GM12878 (cell line): ENCODE results near the gene APEX1. TPM values are rescaled to one million over a fixed set of nuclear protein-coding genes. Genes with fewer than 3 reads are reported as not detected.

Experiments
- ATAC-seq: fragments of 200-7000 bp; cut with Tn5 transposase; 3 replicates; pipeline ENCODE4 v1.9.1; 2020; ENCODE audit warnings: mild to moderate bottlenecking, moderate library complexity
- BruUV-seq: library from RNA; stranded (reverse); fragments of 400-500 nt; replicated peaks from 2 replicates; lab custom pipeline; 2021; lab: Mats Ljungman, UMichigan
- CTCF ChIA-PET: fragments of 300-600 bp; sonication (Branson Sonifier 250); formaldehyde crosslinking; extraction: SDS; loops from one replicate; lab custom pipeline; 2021; ENCODE audit warnings: inconsistent platforms; lab: Yijun Ruan, JAX
- POLR2A ChIA-PET: fragments of 350-600 bp; formaldehyde crosslinking; extraction: SDS; loops from one replicate; lab custom pipeline; 2021; ENCODE audit warnings: inconsistent platforms; lab: Charles Lee
- RAD21 ChIA-PET: fragments of 300-600 bp; sonication (Branson Sonifier 250); formaldehyde crosslinking; loops from one replicate; lab custom pipeline; 2023; ENCODE audit warnings: antibody characterized with exemption; ENCODE audit not compliant: unreplicated experiment; lab: Charles Lee
- SMC1A ChIA-PET: fragments of 300-600 bp; sonication (Branson Sonifier 250); formaldehyde crosslinking; loops from one replicate; lab custom pipeline; 2023; ENCODE audit not compliant: unreplicated experiment, uncharacterized antibody; lab: Charles Lee
- DNase-seq: peaks from one replicate; pipeline ENCODE4 v3.0.0-alpha.2; 2011; ENCODE audit warnings: low read depth, low spot score
- FAIRE-seq: peaks from 3 replicates; lab custom pipeline; 2011; peaks lifted over from hg19 to GRCh38; lab: Jason Lieb, UNC
- H2AFZ ChIP-seq: 2 replicates; pipeline ENCODE4 v1.6.0; 2011; ENCODE audit warnings: low read depth, low read length, control low read depth; ENCODE audit not compliant: control insufficient read depth
- H3K27ac ChIP-seq: 2 replicates; pipeline ENCODE4 v1.5.1; 2011; ENCODE audit warnings: control low read depth; ENCODE audit not compliant: control insufficient read depth, insufficient read depth
- H3K27me3 ChIP-seq, 2 experiments: replicated peaks in 1 of 2; 2 replicates each; pipeline versions ENCODE4 v1.6.0 to v1.6.1; 2011; ENCODE audit warnings: low read length in 1 of 2; ENCODE audit not compliant: control insufficient read depth in 2 of 2, insufficient read depth in 2 of 2
- H3K36me3 ChIP-seq, 2 experiments: 2 replicates each; pipeline ENCODE4 v1.5.1; 2011; ENCODE audit warnings: low read length in 1 of 2; ENCODE audit not compliant: control insufficient read depth in 2 of 2, insufficient read depth in 2 of 2
- H3K4me1 ChIP-seq: 2 replicates; pipeline ENCODE4 v1.6.1; 2011; ENCODE audit warnings: mild to moderate bottlenecking, low read length, moderate library complexity, mixed read lengths; ENCODE audit not compliant: control insufficient read depth, insufficient read depth
- H3K4me2 ChIP-seq: 2 replicates; pipeline ENCODE4 v1.6.0; 2011; ENCODE audit warnings: control low read depth; ENCODE audit not compliant: control insufficient read depth, insufficient read depth
- H3K4me3 ChIP-seq: fragments of 200-600 bp; sonication (generic); 2 replicates; pipeline ENCODE4 v1.5.1; 2016
- H3K79me2 ChIP-seq: 2 replicates; pipeline ENCODE4 v1.6.0; 2011; ENCODE audit warnings: low read length; ENCODE audit not compliant: control insufficient read depth, insufficient read depth
- H3K9ac ChIP-seq: 2 replicates; pipeline ENCODE4 v1.8.0; 2011; ENCODE audit warnings: low read length, control low read depth, mixed read lengths; ENCODE audit not compliant: control insufficient read depth, insufficient read depth
- H3K9me3 ChIP-seq: replicated peaks from 3 replicates; pipeline ENCODE4 v1.5.1; 2011; ENCODE audit warnings: mild to moderate bottlenecking, low read length; ENCODE audit not compliant: control insufficient read depth, insufficient read depth
- H4K20me1 ChIP-seq: 2 replicates; pipeline ENCODE4 v1.6.0; 2011; ENCODE audit not compliant: control insufficient read depth, insufficient read depth
- BACH1 ChIP-seq: fragments of 450-650 bp; IDR thresholded peaks from 2 replicates; pipeline ENCODE4 v1.6.1; 2017; ENCODE audit warnings: mild to moderate bottlenecking, borderline replicate concordance
- CHD4 ChIP-seq: fragments of 200-600 bp; sonication (generic); IDR thresholded peaks from 2 replicates; pipeline ENCODE4 v1.6.1; 2016; ENCODE audit warnings: mild to moderate bottlenecking
- EP300 ChIP-seq, 2 experiments: fragments of 150-350 bp in 1 of 2; IDR thresholded peaks; 2 replicates each; pipeline ENCODE4 v1.6.1; 2011 to 2012; ENCODE audit warnings: low read depth in 2 of 2, low read length in 2 of 2, borderline replicate concordance in 1 of 2, improper control_type of control experiment in 1 of 2, inconsistent platforms in 1 of 2; ENCODE audit not compliant: control insufficient read depth in 1 of 2
- JUND ChIP-seq: IDR thresholded peaks from 2 replicates; pipeline ENCODE4 v1.6.1; 2012; ENCODE audit warnings: low read depth, mild to moderate bottlenecking, low read length, improper control_type of control experiment, moderate library complexity
- KAT2A ChIP-seq: conservative IDR thresholded peaks from 2 replicates; pipeline ENCODE4 v1.6.1; 2011; ENCODE audit warnings: low read depth, low read length; ENCODE audit not compliant: control insufficient read depth
- MYC ChIP-seq: IDR thresholded peaks from 2 replicates; pipeline ENCODE4 v1.6.1; 2011; ENCODE audit warnings: mild to moderate bottlenecking, low read length, moderate library complexity, inconsistent platforms; ENCODE audit not compliant: insufficient read depth, insufficient replicate concordance, insufficient read length, severe bottlenecking
- NFYB ChIP-seq: IDR thresholded peaks from 2 replicates; pipeline ENCODE4 v1.6.1; 2011; ENCODE audit warnings: low read depth, mild to moderate bottlenecking, low read length, improper control_type of control experiment, moderate library complexity; ENCODE audit not compliant: insufficient read depth
- NRF1 ChIP-seq: conservative IDR thresholded peaks from 2 replicates; pipeline ENCODE4 v1.6.1; 2011; ENCODE audit warnings: mild to moderate bottlenecking, low read depth, low read length, improper control_type of control experiment
- RAD21 ChIP-seq: IDR thresholded peaks from 2 replicates; pipeline ENCODE4 v1.6.1; 2011; ENCODE audit warnings: mild to moderate bottlenecking, low read depth, low read length, moderate library complexity; ENCODE audit not compliant: insufficient read depth
- TCF7 ChIP-seq: IDR thresholded peaks from 2 replicates; pipeline ENCODE4 v1.6.1; 2014; ENCODE audit warnings: antibody characterized with exemption, borderline replicate concordance
- WGBS: methylation state at CpG from one replicate; pipeline ENCODE4 v1.1.6; 2016; ENCODE audit warnings: low lambda C conversion rate; ENCODE audit not compliant: insufficient replicate concordance, insufficient coverage; ENCODE audit errors: missing lambda C conversion rate; 5-methylcytosine and 5-hydroxymethylcytosine counted together
- in situ Hi-C: fragments of 300-500 bp; cut with MboI; formaldehyde crosslinking; loops from 9 replicates; pipeline ENCODE4 v1.14.3; 2018; ENCODE audit warnings: mixed read lengths
- intact Hi-C: fragments of 100-400 bp; cut with micrococcal nuclease; formaldehyde crosslinking; loops from one replicate; pipeline ENCODE4 v1.14.2; 2022; ENCODE audit not compliant: unreplicated experiment
- polyA plus RNA-seq, 11 experiments: library from polyadenylated mRNA; depleted of rRNA in 4 of 11; unstranded in 6 of 11; stranded (reverse) in 5 of 11; fragments of >200 nt; fragmentation: Nextera tagmentation in 4 of 11; fragmentation: Illumina TruSeq in 1 of 11; extraction: Ambion mirVana in 4 of 11; extraction: Trizol in 1 of 11; gene quantifications; 1 replicate in 1 of 11; 2 replicates in 10 of 11; pipeline versions ENCODE4 v1.2.1 to v1.2.3, GENCODE V29; 2011 to 2016; ENCODE audit warnings: inconsistent platforms in 2 of 11, missing spikeins in 2 of 11, low read depth in 1 of 11
- total RNA-seq, 4 experiments: library from RNA; depleted of rRNA in 3 of 4; stranded (reverse); fragments of >200 nt in 3 of 4; fragmentation: Illumina TruSeq in 1 of 4; extraction: Trizol in 1 of 4; gene quantifications; 2 replicates each; pipeline versions ENCODE4 v1.2.1 to v1.2.3, GENCODE V29; 2013 to 2021
- TF ChIP-seq, protein P1 (sequence below): IDR thresholded peaks from 2 replicates; pipeline ENCODE4 v1.6.1; 2011; ENCODE audit warnings: low read depth, mild to moderate bottlenecking, low read length, moderate library complexity, borderline replicate concordance; ENCODE audit errors: extremely low read depth

The APEX1 gene
- total and polyA plus RNA-seq, 10 of the 15 experiments (the other 5 are each of a cell fraction or from before 2014, with no cell fraction given) = 115 to 407 (median 300) TPM

DNA sequence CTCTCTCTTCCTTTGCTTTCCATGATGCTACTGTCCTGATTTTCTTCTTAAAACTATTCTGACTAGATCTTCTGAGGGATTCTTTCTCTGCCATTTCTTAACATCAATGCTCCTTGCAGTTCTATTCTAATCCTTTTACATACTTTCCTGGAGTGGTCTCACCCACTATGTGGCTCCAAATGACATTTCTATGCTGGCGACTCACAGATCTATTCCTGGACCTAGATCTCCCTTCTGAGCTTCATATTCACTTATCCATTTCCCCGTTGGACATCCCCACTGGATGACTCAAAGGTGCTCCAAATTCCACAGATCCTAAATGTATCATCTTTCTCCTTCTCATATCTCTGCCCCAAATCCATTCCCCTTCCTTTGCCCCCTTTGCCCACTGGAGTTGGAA lies 45.8 kb upstream of the APEX1 start:
- H3K9me3 ChIP-seq = no peaks in the 10 kb centered on the region
- CTCF ChIA-PET = no interaction called here
- peaks cover 6 to 19% of the 10 kb centered on the region in 2 experiments for H3K36me3 ChIP-seq
- intact Hi-C loops = no loop called here
- in situ Hi-C loops = no loop called here
- BruUV-seq = no TSS peak
- H3K27me3 ChIP-seq = no peaks in the 10 kb centered on the region
- no peak for DNase-seq
- SMC1A ChIA-PET = no interaction called here
- H3K27ac ChIP-seq = no peak overlapping the region
- peaks cover 11% of the 10 kb centered on the region for H3K79me2 ChIP-seq
- no peak for TF ChIP-seq RAD21
- no peak for TF ChIP-seq JUND
- TF ChIP-seq KAT2A = no peak
- no peak for TF ChIP-seq NFYB
- TF ChIP-seq MYC = no peak
- TF ChIP-seq EP300 (IDR thresholded peaks at IDR 0.05; ENCODE audit: borderline replicate concordance in 1 of 2, control insufficient read depth in 1 of 2, low read depth in 2 of 2, low read length in 2 of 2) = no peak
- no peak for TF ChIP-seq NRF1
- TF ChIP-seq, protein P1, sequence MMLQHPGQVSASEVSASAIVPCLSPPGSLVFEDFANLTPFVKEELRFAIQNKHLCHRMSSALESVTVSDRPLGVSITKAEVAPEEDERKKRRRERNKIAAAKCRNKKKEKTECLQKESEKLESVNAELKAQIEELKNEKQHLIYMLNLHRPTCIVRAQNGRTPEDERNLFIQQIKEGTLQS = no peak
- no peak for TF ChIP-seq TCF7
- TF ChIP-seq BACH1 = no peak
- no peak for TF ChIP-seq CHD4
- TF ChIP-seq, all 136 proteins: peak for 0
- ChIA-PET RAD21 (interaction anchor here (1.5 kb wide), 1 partner anchor 81 kb away, joined by 5 read pairs; no protein-coding TSS in a partner anchor), POLR2A (no interaction called here)
- ATAC-seq (no peak), FAIRE-seq (no peak)
- Histone ChIP-seq H3K4me3 (no peak overlapping the region), H3K9ac (no peak overlapping the region), H2AFZ (no peak overlapping the region), H4K20me1 (no peaks in the 10 kb centered on the region; the same call in 1 of the 2 replicates), H3K4me2 (no peak overlapping the region), H3K4me1 (no peaks in the 10 kb centered on the region)
- WGBS = 40% methylated on average over 2 of the region's 2 CpGs
